GM12892 (cell line): ENCODE measurements around the gene TK2.

ENCODE experiments used
- DNase-seq: peaks from one replicate; pipeline ENCODE4 v3.0.0; 2011; ENCODE audit not compliant: insufficient read length
- FAIRE-seq: peaks from 2 replicates; lab custom pipeline; 2011; peaks lifted over from hg19 to GRCh38; lab: Jason Lieb, UNC
- POLR2A ChIP-seq: IDR thresholded peaks from 2 replicates; pipeline ENCODE4 v1.6.1; 2011; ENCODE audit warnings: low read depth, low read length, control low read depth
- POLR2AphosphoS5 ChIP-seq: IDR thresholded peaks from 2 replicates; pipeline ENCODE4 v1.6.1; 2011; ENCODE audit warnings: low read depth, low read length, control low read depth
- TAF1 ChIP-seq: IDR thresholded peaks from 2 replicates; pipeline ENCODE4 v1.6.1; 2011; ENCODE audit warnings: low read depth, mild to moderate bottlenecking, control low read depth, low read length, borderline replicate concordance

The TK2 gene

GRCh38 chr16:66480265-66481080 is 69.4 kb downstream of the TK2 start:
- FAIRE-seq (no peak), DNase-seq (no peak)
- TF ChIP-seq TAF1: no peak
- TF ChIP-seq POLR2A: no peak
- no peak for TF ChIP-seq POLR2AphosphoS5

GRCh38 chr16:66479661-66480264 is 70.2 kb downstream of the TK2 start:
- DNase-seq (no peak), FAIRE-seq (no peak)
- TF ChIP-seq POLR2AphosphoS5: no peak
- TF ChIP-seq POLR2A: no peak
- TF ChIP-seq TAF1: no peak

GRCh38 chr16:66478733-66479511 is 71.0 kb downstream of the TK2 start:
- TF ChIP-seq POLR2A (no peak), POLR2AphosphoS5 (no peak), TAF1 (no peak)
- DNase-seq (peak; percentile 67), FAIRE-seq (peak; percentile 93)

GRCh38 chr16:66477028-66477515 is 72.8 kb downstream of the TK2 start:
- DNase-seq (no peak), FAIRE-seq (no peak)

GRCh38 chr16:66476328-66477027 is 73.4 kb downstream of the TK2 start:
- no peak for TF ChIP-seq POLR2A
- DNase-seq (no peak), FAIRE-seq (peak; percentile 74)

More at GRCh38 chr16:66477028-66477515, 72.8 kb downstream of the TK2 start:
- no peak for TF ChIP-seq POLR2A
- no peak for TF ChIP-seq TAF1
- no peak for TF ChIP-seq POLR2AphosphoS5

GRCh38 chr16:66475232-66475631 is 74.7 kb downstream of the TK2 start:
- FAIRE-seq (no peak), DNase-seq (no peak)
- no peak for TF ChIP-seq POLR2A
- no peak for TF ChIP-seq POLR2AphosphoS5
- TF ChIP-seq TAF1: no peak

- FAIRE-seq (no peak), DNase-seq (peak; percentile 53)
- TF ChIP-seq TAF1 (no peak), POLR2AphosphoS5 (no peak), POLR2A (no peak)
Measured at GRCh38 chr16:66474750-66475199, 75.1 kb downstream of the TK2 start.

- DNase-seq (no peak), FAIRE-seq (no peak)
- TF ChIP-seq POLR2A (no peak), TAF1 (no peak), POLR2AphosphoS5 (no peak)
Measured at GRCh38 chr16:66473654-66474519, 76.0 kb downstream of the TK2 start.

- FAIRE-seq: no peak
- DNase-seq: no peak
- TF ChIP-seq TAF1 (no peak), POLR2AphosphoS5 (no peak), POLR2A (no peak)
Measured at GRCh38 chr16:66473051-66473571, 76.8 kb downstream of the TK2 start.

- TF ChIP-seq POLR2A: no peak
- no peak for TF ChIP-seq POLR2AphosphoS5
- no peak for TF ChIP-seq TAF1
- FAIRE-seq: no peak
- DNase-seq: no peak
Measured at GRCh38 chr16:66471716-66472393, 78.1 kb downstream of the TK2 start.
